Measurements from ENCODE around the gene BNC2. TPM values are rescaled to one million over a fixed set of nuclear protein-coding genes. Genes with fewer than 3 reads are reported as not detected.
"Not testable (repeated sequence)": the region's sequence is repeated elsewhere in the genome, so short reads cannot be mapped to it uniquely, and the experiment has no call there.

The BNC2 gene
- total and polyA plus RNA-seq, 8 donors, result 0.28 to 7.6 (median 0.99) TPM

DNA sequence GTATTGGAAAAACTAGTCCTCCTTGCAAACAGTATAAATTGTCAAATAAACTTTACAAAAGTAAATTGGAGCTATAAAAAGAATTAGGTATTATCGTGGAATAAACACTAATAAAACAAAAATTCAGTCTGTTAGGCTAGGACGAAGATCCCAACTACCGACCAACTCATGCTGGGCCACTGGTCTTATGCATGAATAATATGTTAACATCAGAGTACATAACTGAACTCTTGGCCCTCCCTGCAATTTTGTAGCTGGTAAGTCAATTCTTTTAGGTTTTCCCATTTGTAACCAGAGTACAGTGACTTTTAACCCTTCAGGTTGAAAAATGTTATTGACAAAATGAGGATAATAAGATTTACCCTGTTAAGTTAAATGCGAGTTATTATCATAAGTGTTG lies 428.7 kb downstream of the BNC2 start:
- Histone ChIP-seq H3K4me3 (no peak overlapping the region), H3K4me1 (no peaks in the 10 kb centered on the region), H3K27ac (no peak overlapping the region), H3K9me3 (no peaks in the 10 kb centered on the region), H3K36me3 (no peaks in the 10 kb centered on the region), H3K27me3 (no peaks in the 10 kb centered on the region)
- WGBS, 2 donors, result 68 to 69% methylated on average over 4 of the region's 4 CpGs
- TF ChIP-seq CTCF (IDR thresholded peaks at IDR 0.05), result no peak
- ATAC-seq (no peak), DNase-seq (no peak), FAIRE-seq (no peak)
- intact Hi-C loops (cut with DNase I), result no loop called here

DNA sequence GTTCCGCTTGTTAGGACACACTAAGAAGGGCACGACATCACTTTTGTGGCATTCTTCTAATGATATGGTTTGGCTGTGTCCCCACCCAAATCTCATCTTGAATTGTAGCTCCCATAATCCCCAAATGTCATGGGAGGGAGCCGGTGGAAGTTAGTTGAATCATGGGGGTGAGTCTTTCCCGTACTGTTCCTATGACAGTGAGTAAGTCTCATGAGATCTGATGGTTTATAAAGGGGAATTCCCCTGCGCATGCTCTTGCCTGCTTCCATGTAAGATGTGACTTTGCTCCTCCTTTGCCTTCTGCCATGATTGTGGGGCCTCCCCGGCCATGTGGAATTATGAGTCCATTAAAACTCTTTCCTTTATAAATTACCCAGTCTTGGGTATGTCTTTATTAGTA lies 431.6 kb downstream of the BNC2 start:
- 87 to 92% methylated on average over 6 of the region's 6 CpGs for WGBS, 2 donors
- ATAC-seq; intact Hi-C loops (cut with DNase I); H3K9me3 ChIP-seq; DNase-seq; H3K36me3 ChIP-seq; FAIRE-seq; H3K27me3 ChIP-seq; H3K4me1 ChIP-seq; H3K4me3 ChIP-seq; H3K27ac ChIP-seq: not testable (repeated sequence)

GRCh38 chr9:16436545-16436944 lies 433.9 kb downstream of the BNC2 start:
- Histone ChIP-seq H3K36me3 (no peaks in the 10 kb centered on the region), H3K9me3 (no peaks in the 10 kb centered on the region), H3K4me1 (no peaks in the 10 kb centered on the region), H3K27ac (no peak overlapping the region), H3K4me3 (no peak overlapping the region), H3K27me3 (no peaks in the 10 kb centered on the region)
- DNase-seq (no peak), FAIRE-seq (no peak), ATAC-seq (no peak)
- WGBS, 2 donors, result 80 to 87% methylated on average over 10 of the region's 10 CpGs
- intact Hi-C loops (cut with DNase I), result no loop called here
- TF ChIP-seq CTCF (IDR thresholded peaks at IDR 0.05), result no peak

- 64 to 80% methylated on average over 6 of the region's 6 CpGs for WGBS, 2 donors
- no peak for TF ChIP-seq CTCF (IDR thresholded peaks at IDR 0.05)
- no peak overlapping the region for H3K4me3 ChIP-seq
- H3K27me3 ChIP-seq, result no peaks in the 10 kb centered on the region
- H3K27ac ChIP-seq, result no peak overlapping the region
- no peaks in the 10 kb centered on the region for H3K9me3 ChIP-seq
- no peak for DNase-seq
- no peaks in the 10 kb centered on the region for H3K36me3 ChIP-seq
- H3K4me1 ChIP-seq, result no peaks in the 10 kb centered on the region
- FAIRE-seq, result no peak
- intact Hi-C loops (cut with DNase I), result no loop called here
- no peak for ATAC-seq
Measured at GRCh38 chr9:16434526-16434925, 435.9 kb downstream of the BNC2 start.

GRCh38 chr9:16433494-16433893 lies 437.0 kb downstream of the BNC2 start:
- ATAC-seq (no peak), FAIRE-seq (no peak), DNase-seq (no peak)
- Histone ChIP-seq H3K4me3 (no peak overlapping the region), H3K4me1 (no peaks in the 10 kb centered on the region), H3K27me3 (no peaks in the 10 kb centered on the region), H3K27ac (no peak overlapping the region), H3K9me3 (no peaks in the 10 kb centered on the region), H3K36me3 (no peaks in the 10 kb centered on the region)
- WGBS, 2 donors, result 86 to 91% methylated on average over 3 of the region's 3 CpGs
- no peak for TF ChIP-seq CTCF (IDR thresholded peaks at IDR 0.05)
- intact Hi-C loops (cut with DNase I), result no loop called here
